Superior temporal gyrus (tissue), 1 donor: ENCODE measurements around the gene TAS2R46.
"Not testable (repeated sequence)": the region's sequence is repeated elsewhere in the genome, so short reads cannot be mapped to it uniquely, and the experiment has no call there.

Experiments used
- DNase-seq: peaks from one replicate; pipeline ENCODE4 v3.0.0-alpha.2; 2016; ENCODE audit errors: extremely low spot score

TAS2R46 gene

GRCh38 chr12:11039171-11039570 is 22.9 kb downstream of the TAS2R46 start:
- DNase-seq, result no peak

GRCh38 chr12:11033959-11034358 is 28.1 kb downstream of the TAS2R46 start:
- not testable (repeated sequence) for DNase-seq

- DNase-seq, result no peak
Measured at GRCh38 chr12:11031307-11031706, 30.8 kb downstream of the TAS2R46 start, which contains the start of gene TAS2R31. Gene TAS2R31 (minus strand): TSS chr12:11031407. CDS start chr12:11031335, 72 bp downstream.

GRCh38 chr12:11026118-11026517 is 36.0 kb downstream of the TAS2R46 start:
- no peak for DNase-seq

- DNase-seq, result no peak
Measured at GRCh38 chr12:11023387-11023786, 38.7 kb downstream of the TAS2R46 start.

GRCh38 chr12:11022520-11022919 is 39.6 kb downstream of the TAS2R46 start, which contains the start of gene TAS2R19:
Gene TAS2R19 (minus strand): TSS chr12:11022620. CDS start chr12:11022571, 49 bp downstream.
- no peak for DNase-seq

GRCh38 chr12:11016937-11017336 is 45.2 kb downstream of the TAS2R46 start:
- DNase-seq, result peak; percentile 86

- DNase-seq, result no peak
Measured at GRCh38 chr12:11015775-11016430, 46.2 kb downstream of the TAS2R46 start.

- DNase-seq, result no peak
Measured at GRCh38 chr12:11014234-11014633, 47.9 kb downstream of the TAS2R46 start.
